Measurements from ENCODE around the gene ANKRD50. TPM values are rescaled to one million over a fixed set of nuclear protein-coding genes. Genes with fewer than 3 reads are reported as not detected.

The ANKRD50 gene
- total RNA-seq, 1 donor from 2014 or later: 20.6 TPM

GRCh38 chr4:124710015-124710741, 2.4 kb downstream of the ANKRD50 start:
- Histone ChIP-seq H3K36me3 (no peaks in the 10 kb centered on the region), H3K4me3 (peak overlapping the region; percentile 91 to 95), H3K27ac (no peak overlapping the region), H3K4me1 (peaks cover 24% of the 10 kb centered on the region), H3K27me3 (no peaks in the 10 kb centered on the region), H3K9me3 (no peaks in the 10 kb centered on the region)
- intact Hi-C loops (cut with DNase I): no loop called here
- TF ChIP-seq, protein P1, sequence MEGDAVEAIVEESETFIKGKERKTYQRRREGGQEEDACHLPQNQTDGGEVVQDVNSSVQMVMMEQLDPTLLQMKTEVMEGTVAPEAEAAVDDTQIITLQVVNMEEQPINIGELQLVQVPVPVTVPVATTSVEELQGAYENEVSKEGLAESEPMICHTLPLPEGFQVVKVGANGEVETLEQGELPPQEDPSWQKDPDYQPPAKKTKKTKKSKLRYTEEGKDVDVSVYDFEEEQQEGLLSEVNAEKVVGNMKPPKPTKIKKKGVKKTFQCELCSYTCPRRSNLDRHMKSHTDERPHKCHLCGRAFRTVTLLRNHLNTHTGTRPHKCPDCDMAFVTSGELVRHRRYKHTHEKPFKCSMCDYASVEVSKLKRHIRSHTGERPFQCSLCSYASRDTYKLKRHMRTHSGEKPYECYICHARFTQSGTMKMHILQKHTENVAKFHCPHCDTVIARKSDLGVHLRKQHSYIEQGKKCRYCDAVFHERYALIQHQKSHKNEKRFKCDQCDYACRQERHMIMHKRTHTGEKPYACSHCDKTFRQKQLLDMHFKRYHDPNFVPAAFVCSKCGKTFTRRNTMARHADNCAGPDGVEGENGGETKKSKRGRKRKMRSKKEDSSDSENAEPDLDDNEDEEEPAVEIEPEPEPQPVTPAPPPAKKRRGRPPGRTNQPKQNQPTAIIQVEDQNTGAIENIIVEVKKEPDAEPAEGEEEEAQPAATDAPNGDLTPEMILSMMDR (IDR thresholded peaks at IDR 0.05): no peak
- TF ChIP-seq POLR2A (IDR thresholded peaks at IDR 0.05): no peak
- TF ChIP-seq POLR2AphosphoS5 (IDR thresholded peaks at IDR 0.05; ENCODE audit: insufficient read depth in 1 of 2, low read depth in 1 of 2): no peak
- DNase-seq (ENCODE audit: extremely low spot score in 2 of 2): no peak

DNA sequence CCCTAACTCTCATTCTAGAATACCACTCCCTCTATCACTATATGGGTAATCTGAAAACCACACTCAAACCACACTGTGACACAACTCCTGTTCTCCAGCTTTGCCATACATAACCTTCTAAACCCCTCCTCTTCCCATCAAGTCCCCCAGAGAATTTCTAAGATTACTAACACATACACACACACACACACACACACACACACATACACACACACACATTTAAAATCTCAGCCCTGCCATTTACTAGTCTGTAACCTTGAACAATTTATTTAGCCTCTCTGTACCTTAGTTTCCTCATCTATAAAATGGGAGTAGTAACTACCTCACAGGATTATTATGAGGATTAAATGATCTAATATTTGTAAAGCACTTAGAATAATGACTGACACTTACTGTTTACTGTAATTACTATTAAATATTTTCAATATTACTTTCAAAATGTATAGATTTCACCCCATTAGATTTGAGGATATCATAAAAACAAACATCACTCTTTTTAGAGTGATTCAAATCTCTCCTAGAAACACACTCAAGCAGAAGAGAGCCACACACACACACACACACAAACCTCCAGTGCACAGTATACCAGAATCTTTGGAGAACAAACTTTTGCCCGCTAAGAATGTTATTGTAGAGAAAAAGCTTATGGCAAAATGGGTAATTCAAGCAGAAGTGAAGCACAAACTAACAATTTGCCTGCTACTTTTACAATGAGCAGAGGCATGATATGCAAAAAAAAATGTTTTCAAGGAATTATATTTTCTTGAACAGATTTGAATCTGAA, 3.8 kb downstream of the ANKRD50 start:
- TF ChIP-seq POLR2A (IDR thresholded peaks at IDR 0.05): no peak
- TF ChIP-seq, protein P1 (IDR thresholded peaks at IDR 0.05): no peak
- H3K27me3 ChIP-seq: no peaks in the 10 kb centered on the region
- H3K36me3 ChIP-seq: no peaks in the 10 kb centered on the region
- H3K4me3 ChIP-seq: peak overlapping the region in 1 of 2 donors; percentile 91
- H3K4me1 ChIP-seq: peaks cover 33% of the 10 kb centered on the region
- no peak for DNase-seq (ENCODE audit: extremely low spot score in 2 of 2)
- H3K27ac ChIP-seq: no peak overlapping the region
- no peaks in the 10 kb centered on the region for H3K9me3 ChIP-seq
- intact Hi-C loops (cut with DNase I): no loop called here

DNA sequence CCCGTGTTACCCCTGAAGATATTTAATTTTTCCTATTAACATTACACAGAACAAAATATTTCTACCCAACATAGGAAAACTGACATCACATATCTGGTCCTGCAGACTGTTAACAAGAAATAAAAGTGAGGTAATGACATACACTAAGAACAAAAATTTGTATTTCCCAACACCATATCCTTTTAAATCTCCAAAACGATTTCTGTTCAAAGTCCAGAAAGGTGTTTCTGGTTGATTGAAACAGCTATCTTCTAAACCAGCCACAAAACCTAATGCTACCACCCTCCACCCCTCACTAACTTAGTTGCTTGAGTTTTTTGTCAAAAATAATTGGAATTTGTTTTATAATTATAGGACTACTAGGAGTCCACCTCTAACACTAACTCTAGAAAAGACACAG, 7.1 kb downstream of the ANKRD50 start:
- no peaks in the 10 kb centered on the region for H3K9me3 ChIP-seq
- no peak overlapping the region for H3K4me3 ChIP-seq
- H3K27ac ChIP-seq: no peak overlapping the region
- no peaks in the 10 kb centered on the region for H3K27me3 ChIP-seq
- intact Hi-C loops (cut with DNase I): no loop called here
- TF ChIP-seq, protein P1 (IDR thresholded peaks at IDR 0.05): no peak
- TF ChIP-seq POLR2A (IDR thresholded peaks at IDR 0.05): no peak
- no peak for TF ChIP-seq POLR2AphosphoS5 (IDR thresholded peaks at IDR 0.05; ENCODE audit: insufficient read depth in 1 of 2, low read depth in 1 of 2)
- no peaks in the 10 kb centered on the region for H3K36me3 ChIP-seq
- peaks cover 35% of the 10 kb centered on the region for H3K4me1 ChIP-seq
- no peak for DNase-seq (ENCODE audit: extremely low spot score in 2 of 2)

DNA sequence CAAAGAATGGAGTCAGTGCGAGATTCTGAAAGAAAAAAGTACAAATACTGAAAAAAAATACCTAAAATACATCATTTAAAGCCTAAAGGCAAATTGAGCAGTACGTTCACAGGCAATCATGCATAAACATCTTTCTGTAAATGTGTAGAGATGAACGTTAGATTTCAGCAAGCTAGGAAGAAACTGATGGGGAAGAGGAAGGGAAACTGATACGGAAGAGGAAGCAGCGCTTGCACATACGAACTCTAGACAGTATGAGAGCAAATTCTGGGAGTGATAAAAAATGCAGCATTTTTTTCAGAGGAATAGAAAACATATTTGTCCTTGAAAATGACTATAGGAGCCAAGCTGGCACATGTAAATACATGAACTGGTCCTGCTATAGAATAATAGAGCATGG, 9.4 kb downstream of the ANKRD50 start:
- TF ChIP-seq POLR2AphosphoS5 (IDR thresholded peaks at IDR 0.05; ENCODE audit: insufficient read depth in 1 of 2, low read depth in 1 of 2) (no peak), POLR2A (IDR thresholded peaks at IDR 0.05) (no peak)
- TF ChIP-seq, protein P1 (IDR thresholded peaks at IDR 0.05): no peak

GRCh38 chr4:124697441-124697840, 15.1 kb downstream of the ANKRD50 start:
- Histone ChIP-seq H3K27me3 (no peaks in the 10 kb centered on the region), H3K9me3 (no peaks in the 10 kb centered on the region), H3K4me1 (no peaks in the 10 kb centered on the region), H3K4me3 (no peak overlapping the region), H3K27ac (no peak overlapping the region), H3K36me3 (peaks cover 0 to 5% of the 10 kb centered on the region in 2 donors)
- TF ChIP-seq, protein P1 (IDR thresholded peaks at IDR 0.05): no peak
- intact Hi-C loops (cut with DNase I): no loop called here
- no peak for DNase-seq (ENCODE audit: extremely low spot score in 2 of 2)

More for the DNA sequence above, 9.4 kb downstream of the ANKRD50 start:
- H3K27ac ChIP-seq: no peak overlapping the region
- H3K4me1 ChIP-seq: peaks cover 16% of the 10 kb centered on the region
- intact Hi-C loops (cut with DNase I): no loop called here
- no peaks in the 10 kb centered on the region for H3K9me3 ChIP-seq
- no peaks in the 10 kb centered on the region for H3K27me3 ChIP-seq
- no peak overlapping the region for H3K4me3 ChIP-seq
- no peaks in the 10 kb centered on the region for H3K36me3 ChIP-seq
- no peak for DNase-seq (ENCODE audit: extremely low spot score in 2 of 2)

Measured in vagina (tissue), 2 donors.